SU-DHL-6 (cell line): ENCODE measurements around the gene INAVA.
A peak's percentile ranks its signal among the peaks of the same experiment; 100 is the strongest.

Experiments
- H2AFZ ChIP-seq: fragments of 200-600 bp; sonication (generic); 2 replicates; pipeline ENCODE4 v1.6.1; 2014; ENCODE audit warnings: low read depth, mild to moderate bottlenecking, moderate library complexity, mixed read lengths, antibody characterized with exemption, low read length; ENCODE audit not compliant: severe bottlenecking
- H3F3A ChIP-seq: fragments of 200-600 bp; shearing (Covaris generic); 2 replicates; pipeline ENCODE4 v1.6.0; 2016; ENCODE audit warnings: antibody characterized with exemption, mild to moderate bottlenecking; ENCODE audit not compliant: insufficient read depth
- H3K27ac ChIP-seq: fragments of 200-600 bp; sonication (generic); 2 replicates; pipeline ENCODE4 v1.5.1; 2016; ENCODE audit warnings: low read depth, mild to moderate bottlenecking, low read length, moderate library complexity, mixed read lengths
- H3K27me3 ChIP-seq: fragments of 200-600 bp; sonication (generic), shearing (Covaris generic); 2 replicates; pipeline ENCODE4 v1.6.0; 2014; ENCODE audit warnings: mild to moderate bottlenecking, low read length
- H3K36me3 ChIP-seq: fragments of 200-600 bp; sonication (generic); 2 replicates; pipeline ENCODE4 v1.6.1; 2014; ENCODE audit warnings: mild to moderate bottlenecking, low read length, mixed read lengths
- H3K4me2 ChIP-seq: fragments of 300-600, 200-600 bp; shearing (Covaris generic), sonication (generic); 2 replicates; pipeline ENCODE4 v1.6.0; 2014; ENCODE audit warnings: low read length, low read depth, mild to moderate bottlenecking; ENCODE audit not compliant: poor library complexity, severe bottlenecking
- H3K4me3 ChIP-seq: fragments of 200-600 bp; sonication (generic); 2 replicates; pipeline ENCODE4 v1.5.1; 2014; ENCODE audit warnings: antibody characterized with exemption, low read length, mild to moderate bottlenecking, mixed read lengths; ENCODE audit not compliant: insufficient read depth, poor library complexity, severe bottlenecking
- H3K79me2 ChIP-seq: fragments of 200-600 bp; sonication (generic); 2 replicates; pipeline ENCODE4 v1.6.1; 2014; ENCODE audit warnings: mild to moderate bottlenecking, low read length, moderate library complexity; ENCODE audit not compliant: insufficient read depth
- H3K9ac ChIP-seq: fragments of 200-600 bp; sonication (generic); 2 replicates; pipeline ENCODE4 v1.7.0; 2014; ENCODE audit warnings: mild to moderate bottlenecking, low read length
- H3K9me2 ChIP-seq: fragments of 200-600 bp; sonication (generic); replicated peaks from 2 replicates; pipeline ENCODE4 v1.6.1; 2014; ENCODE audit warnings: low read length; ENCODE audit not compliant: insufficient read depth
- H3K9me3 ChIP-seq: fragments of 200-600 bp; sonication (generic); 2 replicates; pipeline ENCODE4 v1.6.1; 2014; ENCODE audit warnings: low read length, mixed read lengths; ENCODE audit not compliant: insufficient read depth
- H4K20me1 ChIP-seq: fragments of 200-600 bp; sonication (generic); 2 replicates; pipeline ENCODE4 v1.6.1; 2014; ENCODE audit warnings: low read depth, mild to moderate bottlenecking, antibody characterized with exemption, low read length, moderate library complexity, mixed read lengths
- CTCF ChIP-seq: fragments of 200-600 bp; sonication (generic); IDR thresholded peaks from one replicate; pipeline ENCODE4 v1.5.1; 2017; ENCODE audit warnings: antibody characterized with exemption, mild to moderate bottlenecking, low read length, moderate library complexity; ENCODE audit not compliant: insufficient read depth, poor library complexity, severe bottlenecking
- EZH2phosphoT487 ChIP-seq: fragments of 200-600 bp; sonication (generic), shearing (Covaris generic); conservative IDR thresholded peaks from 2 replicates; pipeline ENCODE4 v1.6.1; 2018; ENCODE audit warnings: mild to moderate bottlenecking, antibody characterized with exemption, low read length, moderate library complexity, mixed read lengths

The INAVA gene

GRCh38 chr1:200889571-200889970 lies 5.1 kb upstream of the INAVA start:
- H3K79me2 ChIP-seq: no peaks in the 10 kb centered on the region
- no peak overlapping the region for H3K4me2 ChIP-seq
- H4K20me1 ChIP-seq: no peaks in the 10 kb centered on the region
- no peak overlapping the region for H3K27ac ChIP-seq
- no peaks in the 10 kb centered on the region for H3F3A ChIP-seq
- no peak overlapping the region for H2AFZ ChIP-seq
- TF ChIP-seq EZH2phosphoT487 (no peak), CTCF (no peak)
- H3K9ac ChIP-seq: no peak overlapping the region
- no peak overlapping the region for H3K4me3 ChIP-seq
- H3K9me2 ChIP-seq: no peaks in the 10 kb centered on the region
- no peaks in the 10 kb centered on the region for H3K27me3 ChIP-seq
- H3K9me3 ChIP-seq: no peaks in the 10 kb centered on the region
- H3K36me3 ChIP-seq: no peaks in the 10 kb centered on the region

- no peaks in the 10 kb centered on the region for H3K27me3 ChIP-seq
- H3K9me2 ChIP-seq: no peaks in the 10 kb centered on the region
- no peaks in the 10 kb centered on the region for H3F3A ChIP-seq
- no peak overlapping the region for H3K27ac ChIP-seq
- H2AFZ ChIP-seq: no peak overlapping the region
- no peaks in the 10 kb centered on the region for H3K36me3 ChIP-seq
- no peak overlapping the region for H3K9ac ChIP-seq
- no peak for TF ChIP-seq EZH2phosphoT487
- no peak for TF ChIP-seq CTCF
- no peak overlapping the region for H3K4me2 ChIP-seq
- no peaks in the 10 kb centered on the region for H3K9me3 ChIP-seq
- H3K4me3 ChIP-seq: no peak overlapping the region
- H4K20me1 ChIP-seq: no peaks in the 10 kb centered on the region
- no peaks in the 10 kb centered on the region for H3K79me2 ChIP-seq
Observed at GRCh38 chr1:200890027-200890426, 4.7 kb upstream of the INAVA start.

- H3K4me2 ChIP-seq: peak overlapping the region; percentile 41
- no peaks in the 10 kb centered on the region for H3K9me2 ChIP-seq
- H3K4me3 ChIP-seq: peak overlapping the region; percentile 20
- H3K9ac ChIP-seq: peak overlapping the region; percentile 32; the same call in 1 of the 2 replicates
- no peaks in the 10 kb centered on the region for H3K79me2 ChIP-seq
- H2AFZ ChIP-seq: peak overlapping the region; percentile 28
- no peaks in the 10 kb centered on the region for H3K27me3 ChIP-seq
- no peak overlapping the region for H3K27ac ChIP-seq
- TF ChIP-seq EZH2phosphoT487 (no peak), CTCF (peak; percentile 36)
- H4K20me1 ChIP-seq: no peaks in the 10 kb centered on the region
- no peaks in the 10 kb centered on the region for H3F3A ChIP-seq
- no peaks in the 10 kb centered on the region for H3K9me3 ChIP-seq
- H3K36me3 ChIP-seq: no peaks in the 10 kb centered on the region
Observed at GRCh38 chr1:200890818-200891773, 3.6 kb upstream of the INAVA start.
